SK-N-SH (cell line): ENCODE measurements around the gene EVX1. TPM values are rescaled to one million over a fixed set of nuclear protein-coding genes. Genes with fewer than 3 reads are reported as not detected.

ENCODE experiments used
- CTCF ChIA-PET: fragments of 300-600, 350-600 bp; formaldehyde crosslinking; extraction: SDS; loops from one replicate; lab custom pipeline; 2021; lab: Yijun Ruan, JAX
- POLR2A ChIA-PET: fragments of 350-600 bp; sonication (Branson Sonifier 250); formaldehyde crosslinking; extraction: SDS; loops from one replicate; lab custom pipeline; 2020; ENCODE audit warnings: antibody characterized with exemption, inconsistent platforms; lab: Yijun Ruan, JAX
- DNase-seq: peaks from one replicate; pipeline ENCODE4 v3.0.0; 2012
- H2AFZ ChIP-seq: fragments of 200-600 bp; sonication (generic); 2 replicates; pipeline ENCODE4 v1.8.1; 2016; ENCODE audit warnings: antibody characterized with exemption, mild to moderate bottlenecking, low read depth
- H3F3A ChIP-seq: fragments of 200-600 bp; sonication (generic); replicated peaks from 2 replicates; pipeline ENCODE3; 2016; ENCODE audit warnings: antibody characterized with exemption, mild to moderate bottlenecking; ENCODE audit not compliant: insufficient read depth
- H3K27ac ChIP-seq, 2 experiments: fragments of 200-500 bp in 1 of 2; fragments of 200-600 bp in 1 of 2; sonication (Bioruptor generic) in 1 of 2; sonication (generic), shearing (Covaris generic) in 1 of 2; 2 replicates each; pipeline versions ENCODE4 v1.5.1 to v1.6.1; 2014 to 2016; ENCODE audit warnings: low read depth in 2 of 2, inconsistent platforms in 1 of 2, low read length in 1 of 2, mild to moderate bottlenecking in 1 of 2, mixed read lengths in 1 of 2
- H3K27me3 ChIP-seq: fragments of 200-600 bp; sonication (generic), shearing (Covaris generic); 2 replicates; pipeline ENCODE4 v1.6.1; 2016; ENCODE audit warnings: mixed run types; ENCODE audit not compliant: insufficient read depth
- H3K36me3 ChIP-seq, 2 experiments: fragments of 200-500 bp in 1 of 2; fragments of 200-600 bp in 1 of 2; sonication (Bioruptor generic) in 1 of 2; sonication (generic) in 1 of 2; replicated peaks in 1 of 2; 2 replicates each; pipeline versions ENCODE3 to v1.5.1; 2014 to 2016; ENCODE audit warnings: low read length in 1 of 2, mild to moderate bottlenecking in 1 of 2; ENCODE audit not compliant: insufficient read depth in 2 of 2, control insufficient read depth in 1 of 2
- H3K4me1 ChIP-seq, 2 experiments: fragments of 200-500 bp in 1 of 2; fragments of 200-600 bp in 1 of 2; sonication (Bioruptor generic) in 1 of 2; sonication (generic), shearing (Covaris generic) in 1 of 2; 2 replicates each; pipeline versions ENCODE4 v1.5.1 to v1.6.1; 2014 to 2016; ENCODE audit warnings: low read depth in 1 of 2, low read length in 1 of 2, mixed run types in 1 of 2; ENCODE audit not compliant: insufficient read depth in 2 of 2, control insufficient read depth in 1 of 2
- H3K4me2 ChIP-seq: fragments of 200-600 bp; sonication (generic), shearing (Covaris generic); 2 replicates; pipeline ENCODE4 v1.6.1; 2017; ENCODE audit warnings: mixed run types
- H3K4me3 ChIP-seq, 2 experiments: fragments of 200-500 bp in 1 of 2; fragments of 200-600 bp in 1 of 2; sonication (Bioruptor generic) in 1 of 2; sonication (generic), shearing (Covaris generic) in 1 of 2; 2 replicates each; pipeline versions ENCODE4 v1.5.1 to v1.8.1; 2014 to 2016; ENCODE audit warnings: low read depth in 2 of 2, inconsistent platforms in 1 of 2, low read length in 1 of 2, mild to moderate bottlenecking in 1 of 2, mixed read lengths in 1 of 2, moderate library complexity in 1 of 2
- H3K79me2 ChIP-seq: fragments of 200-600 bp; sonication (generic); 2 replicates; pipeline ENCODE4 v1.8.1; 2017; ENCODE audit warnings: mild to moderate bottlenecking; ENCODE audit not compliant: insufficient read depth
- H3K9ac ChIP-seq: fragments of 200-600 bp; sonication (generic); 2 replicates; pipeline ENCODE4 v1.6.1; 2017; ENCODE audit warnings: mixed run types
- H3K9me2 ChIP-seq: fragments of 200-600 bp; sonication (generic); 2 replicates; pipeline ENCODE4 v1.6.1; 2017; ENCODE audit warnings: mixed run types
- H3K9me3 ChIP-seq: fragments of 200-600 bp; sonication (generic); 2 replicates; pipeline ENCODE4 v1.6.1; 2017; ENCODE audit warnings: mixed run types, mild to moderate bottlenecking, moderate library complexity
- H4K20me1 ChIP-seq: fragments of 200-600 bp; sonication (generic); 2 replicates; pipeline ENCODE4 v1.6.1; 2017; ENCODE audit warnings: mild to moderate bottlenecking, mixed run types; ENCODE audit not compliant: insufficient read depth
- ELF1 ChIP-seq: IDR thresholded peaks from 2 replicates; pipeline ENCODE4 v1.4.0; 2012
- EP300 ChIP-seq, 2 experiments: IDR thresholded peaks; 2 replicates each; pipeline versions ENCODE4 v1.4.0 to v1.6.1; 2012; ENCODE audit warnings: borderline replicate concordance in 1 of 2, low read depth in 1 of 2, low read length in 1 of 2
- FOSL2 ChIP-seq: IDR thresholded peaks from 2 replicates; pipeline ENCODE4 v1.4.0; 2012; ENCODE audit warnings: low read depth, mild to moderate bottlenecking, moderate library complexity, borderline replicate concordance
- FOXM1 ChIP-seq: IDR thresholded peaks from 2 replicates; pipeline ENCODE4 v1.4.0; 2012; ENCODE audit warnings: low read depth, mild to moderate bottlenecking
- GATA2 ChIP-seq: sonication (generic); formaldehyde crosslinking; IDR thresholded peaks from 2 replicates; pipeline ENCODE4 v1.5.0; 2020; ENCODE audit warnings: mild to moderate bottlenecking, missing genetic modification reagents
- JUND ChIP-seq: IDR thresholded peaks from 2 replicates; pipeline ENCODE4 v1.4.0; 2012
- MEF2A ChIP-seq: IDR thresholded peaks from 2 replicates; pipeline ENCODE4 v1.4.0; 2012; ENCODE audit warnings: low read depth, borderline replicate concordance
- NFIC ChIP-seq: IDR thresholded peaks from 2 replicates; pipeline ENCODE4 v1.4.0; 2012; ENCODE audit warnings: borderline replicate concordance
- RAD21 ChIP-seq: IDR thresholded peaks from 2 replicates; pipeline ENCODE4 v1.6.1; 2012; ENCODE audit warnings: mild to moderate bottlenecking, low read length
- TCF12 ChIP-seq: IDR thresholded peaks from 2 replicates; pipeline ENCODE4 v1.4.0; 2012
- YY1 ChIP-seq: IDR thresholded peaks from 2 replicates; pipeline ENCODE4 v1.4.0; 2012; ENCODE audit warnings: low read depth, mild to moderate bottlenecking
- WGBS: methylation state at CpG from one replicate; pipeline ENCODE4 v1.1.6; 2017; ENCODE audit warnings: low lambda C conversion rate; 5-methylcytosine and 5-hydroxymethylcytosine counted together
- polyA plus RNA-seq, 3 experiments: library from polyadenylated mRNA; depleted of rRNA; stranded (reverse); fragments of >200 nt; gene quantifications; 2 replicates each; pipeline ENCODE4 v1.2.3, GENCODE V29; 2012
- TF ChIP-seq, protein P1 (sequence below): fragments of 150-350 bp; IDR thresholded peaks from 2 replicates; pipeline ENCODE4 v1.6.1; 2016; ENCODE audit warnings: mild to moderate bottlenecking, low read depth, low read length
- TF ChIP-seq, protein P2 (sequence below): IDR thresholded peaks from 2 replicates; pipeline ENCODE4 v1.6.1; 2012; ENCODE audit warnings: mild to moderate bottlenecking, low read depth, low read length, moderate library complexity

EVX1 gene
- polyA plus RNA-seq, 1 of the 3 experiments (the other 2 are of a cell fraction): not detected

DNA sequence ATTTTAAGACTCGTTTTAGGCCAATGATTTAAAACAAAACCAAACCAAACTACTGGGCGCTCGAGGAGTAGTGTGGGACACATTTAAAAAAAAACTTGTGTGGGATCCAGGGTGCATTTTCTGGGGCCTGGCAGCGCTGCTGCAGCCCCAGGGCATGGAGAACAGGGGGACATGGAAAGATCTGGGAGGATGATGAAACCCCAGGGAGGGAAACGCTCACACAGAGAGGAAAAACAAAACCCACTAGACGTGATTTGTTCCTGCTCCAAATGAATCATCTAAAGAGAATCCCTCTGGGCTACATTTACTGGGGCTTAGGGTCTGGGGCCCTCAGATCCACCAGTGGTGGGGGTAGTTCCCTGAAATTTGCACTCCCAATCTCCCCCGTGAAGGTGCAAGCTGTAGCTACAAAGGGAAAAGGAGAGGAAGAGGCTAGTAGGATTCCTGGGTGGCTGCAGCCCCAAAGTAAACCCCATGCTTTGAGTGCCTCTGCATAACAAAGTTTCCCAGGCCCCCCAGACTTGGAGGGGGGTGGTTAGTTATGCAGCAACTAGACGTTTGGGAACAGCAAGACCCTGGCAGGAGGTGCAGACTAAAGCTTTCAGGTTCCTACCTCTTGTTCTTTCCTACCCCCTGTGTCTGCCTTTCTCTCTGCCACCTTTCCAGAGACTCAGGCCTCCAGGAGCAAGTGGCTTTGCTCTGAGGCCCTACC lies 28.2 kb upstream of the EVX1 start (continued):
- TF ChIP-seq, protein P1, sequence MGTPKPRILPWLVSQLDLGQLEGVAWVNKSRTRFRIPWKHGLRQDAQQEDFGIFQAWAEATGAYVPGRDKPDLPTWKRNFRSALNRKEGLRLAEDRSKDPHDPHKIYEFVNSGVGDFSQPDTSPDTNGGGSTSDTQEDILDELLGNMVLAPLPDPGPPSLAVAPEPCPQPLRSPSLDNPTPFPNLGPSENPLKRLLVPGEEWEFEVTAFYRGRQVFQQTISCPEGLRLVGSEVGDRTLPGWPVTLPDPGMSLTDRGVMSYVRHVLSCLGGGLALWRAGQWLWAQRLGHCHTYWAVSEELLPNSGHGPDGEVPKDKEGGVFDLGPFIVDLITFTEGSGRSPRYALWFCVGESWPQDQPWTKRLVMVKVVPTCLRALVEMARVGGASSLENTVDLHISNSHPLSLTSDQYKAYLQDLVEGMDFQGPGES: no peak

DNA sequence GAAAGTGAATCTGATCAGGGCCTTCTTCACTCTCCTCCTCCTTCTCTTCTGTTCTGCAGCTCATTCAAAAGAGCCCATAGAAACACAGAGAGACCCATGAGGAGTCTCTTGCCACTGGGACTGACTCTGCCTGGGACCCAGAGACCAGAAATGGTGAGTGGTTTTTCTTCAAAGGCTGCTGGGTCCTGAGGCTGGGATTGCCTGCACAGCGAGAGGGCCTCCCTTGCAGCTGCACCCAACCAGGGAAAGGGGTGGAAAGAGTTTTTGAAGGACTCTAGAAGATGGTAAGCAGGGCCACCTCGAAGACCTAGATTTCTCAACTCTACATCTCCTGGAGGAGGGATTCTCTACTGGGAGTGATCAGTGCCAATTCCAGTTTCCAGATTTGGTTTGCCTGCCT lies 27.2 kb upstream of the EVX1 start:
- peaks cover 100% of the 10 kb centered on the region for H3K27me3 ChIP-seq
- H2AFZ ChIP-seq: no peak overlapping the region
- H3K79me2 ChIP-seq: no peaks in the 10 kb centered on the region
- no peak overlapping the region for H3K4me2 ChIP-seq
- TF ChIP-seq FOSL2 (no peak), NFIC (no peak)
- H3K4me1 ChIP-seq: peaks cover 0 to 14% of the 10 kb centered on the region in 2 experiments; a peak in 1 of 4 replicates
- 9% methylated on average over 2 of the region's 2 CpGs for WGBS
- ChIA-PET CTCF (interaction anchor here (0.8 to 8.7 kb wide), 3 partner anchors 11 to 805 kb away, joined by 3 to 79 read pairs (median 3); no protein-coding TSS in a partner anchor), POLR2A (no interaction called here)
- no peak overlapping the region for H3K4me3 ChIP-seq
- DNase-seq: no peak
- H3K9me2 ChIP-seq: no peaks in the 10 kb centered on the region
- H3K9me3 ChIP-seq: no peaks in the 10 kb centered on the region
- no peak overlapping the region for H3K9ac ChIP-seq
- H3K36me3 ChIP-seq: no peaks in the 10 kb centered on the region
- no peaks in the 10 kb centered on the region for H3F3A ChIP-seq
- H4K20me1 ChIP-seq: no peaks in the 10 kb centered on the region; the same call in 1 of the 2 replicates
- H3K27ac ChIP-seq: no peak overlapping the region

DNA sequence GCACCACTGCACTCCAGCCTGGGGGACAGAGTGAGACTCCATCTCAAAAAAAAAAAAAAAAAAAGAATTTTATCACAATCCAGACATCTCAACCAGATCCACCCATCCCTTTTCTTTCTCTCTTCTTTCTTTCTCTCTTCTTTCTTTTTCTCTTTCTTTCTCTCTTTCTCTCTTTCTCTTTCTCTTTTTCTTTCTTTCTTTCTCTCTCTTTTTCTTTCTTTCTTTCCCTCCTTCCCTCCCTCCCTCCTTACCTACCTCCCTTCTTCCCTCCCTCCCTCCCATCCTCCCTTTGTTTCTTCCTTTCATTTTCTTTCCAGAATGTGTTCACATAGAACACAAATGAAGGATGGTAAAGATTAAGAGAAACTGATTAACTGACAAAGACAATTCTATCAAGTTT lies 24.7 kb upstream of the EVX1 start:
- DNase-seq: no peak
- Histone ChIP-seq H3K4me2 (no peak overlapping the region), H3F3A (no peaks in the 10 kb centered on the region), H3K4me3 (no peak overlapping the region), H3K27me3 (peaks cover 100% of the 10 kb centered on the region), H3K79me2 (no peaks in the 10 kb centered on the region), H3K27ac (no peak overlapping the region), H3K9me3 (no peaks in the 10 kb centered on the region), H3K9me2 (no peaks in the 10 kb centered on the region), H4K20me1 (no peaks in the 10 kb centered on the region), H2AFZ (no peak overlapping the region), H3K4me1 (peaks cover 0 to 5% of the 10 kb centered on the region in 2 experiments; a peak in 1 of 4 replicates), H3K36me3 (no peaks in the 10 kb centered on the region), H3K9ac (no peak overlapping the region)
- TF ChIP-seq GATA2 (CRISPR knock-in tag): no peak
- no peak for TF ChIP-seq RAD21
- TF ChIP-seq YY1: no peak
- TF ChIP-seq TCF12: no peak
- TF ChIP-seq ELF1: no peak
- TF ChIP-seq JUND: no peak
- no peak for TF ChIP-seq MEF2A
- TF ChIP-seq, protein P2, sequence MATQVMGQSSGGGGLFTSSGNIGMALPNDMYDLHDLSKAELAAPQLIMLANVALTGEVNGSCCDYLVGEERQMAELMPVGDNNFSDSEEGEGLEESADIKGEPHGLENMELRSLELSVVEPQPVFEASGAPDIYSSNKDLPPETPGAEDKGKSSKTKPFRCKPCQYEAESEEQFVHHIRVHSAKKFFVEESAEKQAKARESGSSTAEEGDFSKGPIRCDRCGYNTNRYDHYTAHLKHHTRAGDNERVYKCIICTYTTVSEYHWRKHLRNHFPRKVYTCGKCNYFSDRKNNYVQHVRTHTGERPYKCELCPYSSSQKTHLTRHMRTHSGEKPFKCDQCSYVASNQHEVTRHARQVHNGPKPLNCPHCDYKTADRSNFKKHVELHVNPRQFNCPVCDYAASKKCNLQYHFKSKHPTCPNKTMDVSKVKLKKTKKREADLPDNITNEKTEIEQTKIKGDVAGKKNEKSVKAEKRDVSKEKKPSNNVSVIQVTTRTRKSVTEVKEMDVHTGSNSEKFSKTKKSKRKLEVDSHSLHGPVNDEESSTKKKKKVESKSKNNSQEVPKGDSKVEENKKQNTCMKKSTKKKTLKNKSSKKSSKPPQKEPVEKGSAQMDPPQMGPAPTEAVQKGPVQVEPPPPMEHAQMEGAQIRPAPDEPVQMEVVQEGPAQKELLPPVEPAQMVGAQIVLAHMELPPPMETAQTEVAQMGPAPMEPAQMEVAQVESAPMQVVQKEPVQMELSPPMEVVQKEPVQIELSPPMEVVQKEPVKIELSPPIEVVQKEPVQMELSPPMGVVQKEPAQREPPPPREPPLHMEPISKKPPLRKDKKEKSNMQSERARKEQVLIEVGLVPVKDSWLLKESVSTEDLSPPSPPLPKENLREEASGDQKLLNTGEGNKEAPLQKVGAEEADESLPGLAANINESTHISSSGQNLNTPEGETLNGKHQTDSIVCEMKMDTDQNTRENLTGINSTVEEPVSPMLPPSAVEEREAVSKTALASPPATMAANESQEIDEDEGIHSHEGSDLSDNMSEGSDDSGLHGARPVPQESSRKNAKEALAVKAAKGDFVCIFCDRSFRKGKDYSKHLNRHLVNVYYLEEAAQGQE: no peak
- no peak for TF ChIP-seq FOXM1
- no peak for TF ChIP-seq EP300 (IDR thresholded peaks at IDR 0.05; ENCODE audit: borderline replicate concordance in 1 of 2, low read depth in 1 of 2, low read length in 1 of 2)
- ChIA-PET POLR2A (interaction anchor here (0.7 to 0.9 kb wide), 2 partner anchors 9 to 678 kb away, joined by 3 to 4 read pairs; no protein-coding TSS in a partner anchor), CTCF (interaction anchor here (0.8 to 1.8 kb wide), 4 partner anchors 7 to 703 kb away, joined by 3 to 6 read pairs (median 3); no protein-coding TSS in a partner anchor)
